Kidney glomerular epithelial cell (primary cell): ENCODE data around the gene PRM2.
"Not testable (repeated sequence)": the region's sequence is repeated elsewhere in the genome, so short reads cannot be mapped to it uniquely, and the experiment has no call there.

Experiments
- DNase-seq: peaks from one replicate; lab custom pipeline; 2025; lab: John Stamatoyannopoulos, UW

Gene PRM2

GRCh38 chr16:11289696-11290095 lies 13.4 kb upstream of the PRM2 start:
- not testable (repeated sequence) for DNase-seq

- DNase-seq: no peak
Observed at GRCh38 chr16:11289202-11289601, 12.9 kb upstream of the PRM2 start.

GRCh38 chr16:11285842-11286241 lies 9.6 kb upstream of the PRM2 start:
- no peak for DNase-seq

- DNase-seq: no peak
Observed at GRCh38 chr16:11283820-11284248, 7.6 kb upstream of the PRM2 start.

- no peak for DNase-seq
Observed at GRCh38 chr16:11280616-11281522, 4.6 kb upstream of the PRM2 start, which contains the start of gene PRM1. TSS of gene PRM1 (minus strand) at chr16:11281330. CDS start at chr16:11281238, 92 bp downstream.

- DNase-seq: no peak
Observed at GRCh38 chr16:11278681-11279628, 2.7 kb upstream of the PRM2 start.

GRCh38 chr16:11277607-11278337 lies 1.5 kb upstream of the PRM2 start:
- no peak for DNase-seq

GRCh38 chr16:11276896-11277593 lies 765 bp upstream of the PRM2 start:
- DNase-seq: no peak

- no peak for DNase-seq
Observed at GRCh38 chr16:11274964-11275363, 1.3 kb downstream of the PRM2 start.

- no peak for DNase-seq
Observed at GRCh38 chr16:11273721-11274324, 2.5 kb downstream of the PRM2 start.

- no peak for DNase-seq
Observed at GRCh38 chr16:11272921-11273720, 3.2 kb downstream of the PRM2 start, which contains the start of gene PRM3. TSS of gene PRM3 (minus strand) at chr16:11273629. CDS start at chr16:11273595, 34 bp downstream.

- DNase-seq: no peak
Observed at GRCh38 chr16:11272484-11272883, 3.8 kb downstream of the PRM2 start.

- DNase-seq: no peak
Observed at GRCh38 chr16:11271610-11272009, 4.7 kb downstream of the PRM2 start.

GRCh38 chr16:11270602-11271162 lies 5.6 kb downstream of the PRM2 start:
- DNase-seq: no peak

GRCh38 chr16:11268921-11269375 lies 7.3 kb downstream of the PRM2 start, which contains the start of gene TNP2:
TSS of gene TNP2 (minus strand) at chr16:11269325. CDS start at chr16:11269262, 63 bp downstream.
- no peak for DNase-seq

GRCh38 chr16:11265124-11265523 lies 11.2 kb downstream of the PRM2 start:
- DNase-seq: no peak

GRCh38 chr16:11264155-11264832 lies 12.0 kb downstream of the PRM2 start:
- DNase-seq: no peak

- DNase-seq: no peak
Observed at GRCh38 chr16:11263737-11264136, 12.5 kb downstream of the PRM2 start.

- no peak for DNase-seq
Observed at GRCh38 chr16:11262915-11263314, 13.4 kb downstream of the PRM2 start.
